HG03521 (cell line): Measurements from ENCODE around the gene RBFA.

Source experiments
- ATAC-seq: cut with Tn5 transposase; IDR thresholded peaks from one replicate; pipeline ENCODE4 v1.9.1; 2021; ENCODE audit warnings: mild to moderate bottlenecking, moderate library complexity; ENCODE audit not compliant: unreplicated experiment

The RBFA gene

DNA sequence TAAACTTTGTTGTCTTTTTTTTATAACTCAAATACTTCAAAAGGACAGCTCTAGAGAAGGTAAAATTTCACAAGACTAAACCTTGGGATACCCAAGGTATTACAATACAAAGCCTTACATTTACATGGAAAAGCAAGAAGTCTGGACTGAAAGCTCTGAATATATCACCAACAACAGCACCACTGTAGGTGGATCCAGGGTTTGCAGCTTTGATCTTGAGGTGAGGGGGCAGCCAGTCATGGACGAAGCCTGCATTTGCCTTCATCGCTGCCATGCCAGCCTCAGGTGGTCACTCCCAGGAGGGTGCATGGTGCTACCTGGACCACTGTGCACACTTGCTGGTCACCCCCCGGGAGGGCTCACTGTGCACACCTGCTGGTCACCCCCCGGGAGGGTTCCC, 36.6 kb downstream of the RBFA start:
- no peak for ATAC-seq

DNA sequence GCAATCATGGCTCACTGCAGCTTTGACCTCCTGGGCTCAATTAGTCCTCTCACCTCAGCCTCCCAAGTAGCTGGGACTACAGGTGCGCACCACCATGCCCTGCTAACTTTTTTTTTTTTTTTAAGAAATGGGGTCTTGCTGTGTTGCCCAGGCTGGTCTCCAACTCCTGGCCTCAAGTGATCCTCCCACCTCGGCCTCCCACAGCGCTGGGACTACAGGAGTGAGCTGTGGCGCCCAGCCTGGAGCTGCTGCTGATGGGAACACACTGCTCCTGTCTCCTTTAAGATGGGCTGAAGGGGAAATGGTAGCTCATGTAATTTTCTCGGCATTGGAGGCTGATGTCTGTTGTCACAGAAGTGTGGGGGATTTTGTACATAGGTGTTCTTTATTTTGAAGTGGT, 39.9 kb downstream of the RBFA start:
- ATAC-seq, result no peak

DNA sequence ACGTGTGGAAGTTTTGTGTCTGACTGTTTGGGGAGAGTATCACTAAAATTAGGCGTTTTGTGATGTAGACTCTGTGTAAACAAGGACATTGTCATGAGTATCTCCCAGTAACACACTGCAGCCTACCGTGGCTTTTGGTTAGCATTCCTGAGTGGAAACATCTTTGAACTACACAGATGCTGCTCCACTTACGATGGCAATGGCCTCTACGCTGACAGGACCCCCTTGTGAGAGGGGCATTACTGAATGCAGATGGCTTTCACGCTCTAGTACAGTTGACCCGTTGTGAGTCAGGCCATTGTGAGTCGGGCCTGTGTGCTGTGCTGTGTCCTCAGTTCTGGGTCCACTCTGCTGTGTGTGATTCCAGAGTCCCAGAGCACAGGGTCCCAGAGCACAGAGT, 40.5 kb downstream of the RBFA start:
- no peak for ATAC-seq

DNA sequence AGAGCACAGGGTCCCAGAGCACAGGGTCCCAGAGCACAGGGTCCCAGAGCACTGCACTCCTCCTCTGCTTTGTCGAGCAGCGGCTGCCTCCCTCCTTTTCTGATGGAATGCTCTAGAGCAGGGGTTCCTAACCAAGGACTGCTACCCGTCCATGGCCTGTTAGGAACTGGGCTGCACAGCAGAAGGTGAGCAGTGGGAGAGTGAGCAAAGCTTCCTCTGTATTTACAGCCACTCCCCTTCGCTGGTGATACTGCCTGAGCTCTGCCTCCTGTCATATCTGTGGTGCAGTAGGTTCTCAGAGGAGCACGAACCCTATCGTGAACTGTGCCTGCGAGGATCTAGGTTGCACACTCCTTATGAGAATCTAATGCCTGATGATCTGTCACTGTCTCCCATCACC, 41.7 kb downstream of the RBFA start:
- ATAC-seq, result no peak

DNA sequence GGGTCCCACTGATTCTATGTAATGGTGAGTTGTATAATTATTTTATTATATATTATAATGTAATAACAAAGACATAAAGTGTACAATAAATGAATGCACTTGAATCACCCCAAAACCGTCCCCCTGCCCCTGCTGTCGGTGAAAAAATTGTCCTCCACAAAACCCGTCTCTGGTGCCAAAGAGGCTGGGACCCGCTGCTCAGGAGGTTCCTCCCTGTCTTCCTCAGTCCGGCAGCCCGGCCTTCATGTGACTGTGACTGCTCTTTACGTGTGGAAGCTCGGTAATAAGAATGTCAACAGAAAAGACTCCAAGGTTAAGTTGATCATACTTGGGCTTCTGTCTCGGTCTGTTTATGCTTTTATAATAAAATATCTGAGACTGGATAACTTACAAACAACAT, 42.1 kb downstream of the RBFA start:
- ATAC-seq, result no peak

DNA sequence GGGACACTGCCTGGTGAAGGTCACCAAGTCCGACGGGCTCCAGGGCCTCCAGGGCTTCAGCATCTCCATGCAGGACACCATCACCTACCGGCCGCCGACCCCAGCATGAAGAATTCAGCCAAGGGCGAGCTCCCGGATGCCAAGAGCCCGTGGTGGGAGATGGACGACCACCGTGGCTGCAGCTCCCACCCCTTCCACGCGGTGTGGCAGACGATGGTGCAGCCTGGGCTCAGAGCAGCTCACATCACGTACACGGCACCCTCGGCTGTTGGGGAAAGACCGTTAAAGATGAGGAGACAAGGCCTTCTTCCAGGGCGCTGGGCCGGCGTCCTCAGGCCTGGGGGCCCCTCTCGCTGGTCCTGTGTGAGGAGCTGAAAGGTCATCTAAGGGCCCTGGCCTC, 43.6 kb downstream of the RBFA start:
- ATAC-seq, result no peak
